ENCODE data around the gene GPM6B.
A peak's percentile ranks its signal among the peaks of the same experiment; 100 is the strongest.

The GPM6B gene

DNA sequence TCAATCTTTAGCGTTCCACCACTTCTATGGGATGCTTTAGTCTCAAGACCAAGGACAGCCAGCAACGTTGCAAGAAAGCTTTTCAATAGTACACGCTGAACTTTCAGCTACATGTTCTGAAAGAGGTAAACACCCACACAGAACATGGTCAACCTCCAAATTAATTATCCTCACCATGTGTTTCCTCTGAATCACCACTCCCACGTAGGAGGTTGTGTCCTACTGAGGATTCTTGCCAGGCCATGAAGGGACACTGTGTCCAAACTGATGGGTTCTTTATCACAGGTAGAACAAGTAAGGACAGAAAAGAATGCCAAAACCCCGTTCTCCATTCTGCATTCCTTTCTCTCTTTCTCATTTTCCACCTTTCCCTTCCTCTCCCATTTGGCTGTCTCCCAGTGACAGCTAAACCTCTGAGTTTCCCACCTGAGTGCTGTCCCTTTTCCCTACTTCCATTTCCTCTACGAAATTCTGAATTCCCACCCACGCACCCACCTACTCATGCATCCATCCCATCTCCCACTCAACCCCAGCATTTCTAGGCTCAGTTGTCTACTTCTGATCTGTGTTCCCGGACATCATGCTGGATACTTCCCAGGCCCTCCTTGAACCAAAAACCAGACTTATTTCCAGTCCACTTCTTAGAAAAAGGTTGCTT, 29.0 kb upstream of the GPM6B start:
- Histone ChIP-seq H3K36me3 (ENCODE audit: control insufficient read depth in 1 of 2, insufficient read depth in 2 of 2, low read length in 2 of 2) (no peaks in the 10 kb centered on the region), H3K27me3 (ENCODE audit: insufficient read depth, low read length) (no peaks in the 10 kb centered on the region), H2AFZ (ENCODE audit: insufficient read depth, low read length, poor library complexity) (no peak overlapping the region), H4K12ac (ENCODE audit: low read depth, low read length) (no peak overlapping the region), H3K4ac (ENCODE audit: low read depth, low read length) (no peak overlapping the region), H3K27ac (ENCODE audit: low read depth, low read length) (no peak overlapping the region), H3K9me3 (ENCODE audit: insufficient read depth, low read depth, low read length) (no peaks in the 10 kb centered on the region), H3K79me2 (ENCODE audit: control insufficient read depth, insufficient read depth, low read length, poor library complexity) (no peaks in the 10 kb centered on the region), H2BK5ac (ENCODE audit: low read depth, low read length, poor library complexity) (no peak overlapping the region), H3K18ac (ENCODE audit: low read length) (no peak overlapping the region), H2BK12ac (ENCODE audit: low read length) (no peak overlapping the region), H4K91ac (ENCODE audit: low read depth, low read length) (no peak overlapping the region), H3K4me2 (ENCODE audit: low read length) (no peak overlapping the region), H3K79me1 (ENCODE audit: low read length) (no peaks in the 10 kb centered on the region), H4K8ac (ENCODE audit: low read depth, low read length) (no peak overlapping the region), H3K4me1 (ENCODE audit: control insufficient read depth in 1 of 2, insufficient read depth in 2 of 2, low read length in 2 of 2) (no peaks in the 10 kb centered on the region), H3K9ac (ENCODE audit: low read length) (no peak overlapping the region), H3K14ac (ENCODE audit: low read length) (no peak overlapping the region), H3K4me3 (ENCODE audit: low read depth, low read length) (no peak overlapping the region), H2BK120ac (ENCODE audit: insufficient read depth, low read length, poor library complexity) (no peak overlapping the region), H2AK5ac (ENCODE audit: low read length) (no peak overlapping the region), H3K23ac (ENCODE audit: low read length) (no peak overlapping the region)
- DNase-seq, result no peak
- no CpG with 5 or more reads among the region's 8 CpGs for WGBS (ENCODE audit: extremely low coverage, insufficient coverage, insufficient read length)

DNA sequence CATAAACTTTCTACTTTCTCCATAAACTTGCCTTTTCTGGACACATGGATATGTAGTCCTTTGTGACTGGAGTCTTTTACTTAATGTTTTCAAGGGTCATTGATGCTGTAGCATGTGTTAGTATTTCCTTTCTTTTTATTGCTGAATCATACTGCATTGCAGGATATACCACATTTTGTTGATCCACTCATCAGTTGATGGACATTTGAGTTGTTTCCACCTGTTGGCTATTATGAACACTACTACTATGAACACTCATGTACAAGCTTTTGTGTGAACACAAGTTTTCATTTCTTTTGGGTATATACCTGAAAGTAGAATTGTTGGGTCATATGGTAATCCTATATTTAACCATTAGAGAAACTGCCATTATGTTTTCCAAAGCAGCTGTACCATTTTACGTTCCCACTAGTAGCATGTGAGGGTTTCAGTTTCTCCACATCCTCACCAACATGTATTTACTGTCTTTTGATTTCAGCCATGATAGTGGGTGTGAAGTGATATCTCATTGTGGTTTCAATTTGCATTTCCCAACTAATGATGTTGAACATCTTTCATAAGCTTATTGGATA, 26.3 kb upstream of the GPM6B start:
- no peak overlapping the region for H2BK120ac ChIP-seq (ENCODE audit: insufficient read depth, low read length, poor library complexity)
- no peak overlapping the region for H3K4ac ChIP-seq (ENCODE audit: low read depth, low read length)
- H2BK5ac ChIP-seq (ENCODE audit: low read depth, low read length, poor library complexity), result no peak overlapping the region
- no peaks in the 10 kb centered on the region for H3K27me3 ChIP-seq (ENCODE audit: insufficient read depth, low read length)
- H3K18ac ChIP-seq (ENCODE audit: low read length), result no peak overlapping the region
- WGBS (ENCODE audit: extremely low coverage, insufficient coverage, insufficient read length), result no CpG with 5 or more reads among the region's 1 CpG
- H2BK12ac ChIP-seq (ENCODE audit: low read length), result no peak overlapping the region
- no peaks in the 10 kb centered on the region for H3K36me3 ChIP-seq (ENCODE audit: control insufficient read depth in 1 of 2, insufficient read depth in 2 of 2, low read length in 2 of 2)
- no peak for DNase-seq
- H2AK5ac ChIP-seq (ENCODE audit: low read length), result no peak overlapping the region
- H3K79me2 ChIP-seq (ENCODE audit: control insufficient read depth, insufficient read depth, low read length, poor library complexity), result no peaks in the 10 kb centered on the region
- H3K9me3 ChIP-seq (ENCODE audit: insufficient read depth, low read depth, low read length), result no peaks in the 10 kb centered on the region
- H4K8ac ChIP-seq (ENCODE audit: low read depth, low read length), result no peak overlapping the region
- no peak overlapping the region for H3K4me2 ChIP-seq (ENCODE audit: low read length)
- no peak overlapping the region for H2AFZ ChIP-seq (ENCODE audit: insufficient read depth, low read length, poor library complexity)
- no peak overlapping the region for H3K14ac ChIP-seq (ENCODE audit: low read length)
- no peak overlapping the region for H3K9ac ChIP-seq (ENCODE audit: low read length)
- H3K4me3 ChIP-seq (ENCODE audit: low read depth, low read length), result no peak overlapping the region
- H3K4me1 ChIP-seq (ENCODE audit: control insufficient read depth in 1 of 2, insufficient read depth in 2 of 2, low read length in 2 of 2), result no peaks in the 10 kb centered on the region
- no peak overlapping the region for H3K27ac ChIP-seq (ENCODE audit: low read depth, low read length)
- no peaks in the 10 kb centered on the region for H3K79me1 ChIP-seq (ENCODE audit: low read length)
- no peak overlapping the region for H3K23ac ChIP-seq (ENCODE audit: low read length)
- no peak overlapping the region for H4K12ac ChIP-seq (ENCODE audit: low read depth, low read length)
- H4K91ac ChIP-seq (ENCODE audit: low read depth, low read length), result no peak overlapping the region

DNA sequence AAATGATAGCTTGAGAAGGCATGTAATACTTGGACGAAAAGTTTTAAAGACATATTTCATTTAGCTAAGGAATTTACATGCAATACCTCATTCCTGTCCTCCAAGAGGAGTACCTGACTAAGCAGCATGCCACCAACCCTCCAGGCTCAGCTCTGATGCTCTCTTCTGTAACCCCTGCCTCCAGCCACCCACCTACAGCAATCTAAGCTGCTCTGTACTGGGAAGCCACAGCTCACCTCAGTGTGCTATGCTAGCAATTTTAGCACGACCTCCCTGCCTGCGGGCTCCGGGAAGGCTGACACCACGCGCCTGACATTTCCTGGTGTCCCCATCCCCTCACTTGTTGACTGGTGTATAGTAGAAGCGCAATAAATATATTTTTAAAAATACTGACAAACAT, 23.2 kb upstream of the GPM6B start:
- H3K27me3 ChIP-seq (ENCODE audit: insufficient read depth, low read length), result no peaks in the 10 kb centered on the region
- H4K12ac ChIP-seq (ENCODE audit: low read depth, low read length), result no peak overlapping the region
- no peak overlapping the region for H3K4ac ChIP-seq (ENCODE audit: low read depth, low read length)
- H3K9ac ChIP-seq (ENCODE audit: low read length), result no peak overlapping the region
- H2BK120ac ChIP-seq (ENCODE audit: insufficient read depth, low read length, poor library complexity), result no peak overlapping the region
- no peaks in the 10 kb centered on the region for H3K9me3 ChIP-seq (ENCODE audit: insufficient read depth, low read depth, low read length)
- no peak overlapping the region for H3K14ac ChIP-seq (ENCODE audit: low read length)
- no peak overlapping the region for H4K91ac ChIP-seq (ENCODE audit: low read depth, low read length)
- H2BK12ac ChIP-seq (ENCODE audit: low read length), result no peak overlapping the region
- H2BK5ac ChIP-seq (ENCODE audit: low read depth, low read length, poor library complexity), result no peak overlapping the region
- H2AK5ac ChIP-seq (ENCODE audit: low read length), result no peak overlapping the region
- H3K4me3 ChIP-seq (ENCODE audit: low read depth, low read length), result no peak overlapping the region
- DNase-seq, result no peak
- no CpG with 5 or more reads among the region's 7 CpGs for WGBS (ENCODE audit: extremely low coverage, insufficient coverage, insufficient read length)
- no peak overlapping the region for H3K18ac ChIP-seq (ENCODE audit: low read length)
- H3K27ac ChIP-seq (ENCODE audit: low read depth, low read length), result no peak overlapping the region
- H3K79me1 ChIP-seq (ENCODE audit: low read length), result no peaks in the 10 kb centered on the region
- no peaks in the 10 kb centered on the region for H3K36me3 ChIP-seq (ENCODE audit: control insufficient read depth in 1 of 2, insufficient read depth in 2 of 2, low read length in 2 of 2)
- H3K23ac ChIP-seq (ENCODE audit: low read length), result no peak overlapping the region
- H3K4me2 ChIP-seq (ENCODE audit: low read length), result no peak overlapping the region
- H2AFZ ChIP-seq (ENCODE audit: insufficient read depth, low read length, poor library complexity), result no peak overlapping the region
- no peak overlapping the region for H4K8ac ChIP-seq (ENCODE audit: low read depth, low read length)
- no peaks in the 10 kb centered on the region for H3K4me1 ChIP-seq (ENCODE audit: control insufficient read depth in 1 of 2, insufficient read depth in 2 of 2, low read length in 2 of 2)
- no peaks in the 10 kb centered on the region for H3K79me2 ChIP-seq (ENCODE audit: control insufficient read depth, insufficient read depth, low read length, poor library complexity)

DNA sequence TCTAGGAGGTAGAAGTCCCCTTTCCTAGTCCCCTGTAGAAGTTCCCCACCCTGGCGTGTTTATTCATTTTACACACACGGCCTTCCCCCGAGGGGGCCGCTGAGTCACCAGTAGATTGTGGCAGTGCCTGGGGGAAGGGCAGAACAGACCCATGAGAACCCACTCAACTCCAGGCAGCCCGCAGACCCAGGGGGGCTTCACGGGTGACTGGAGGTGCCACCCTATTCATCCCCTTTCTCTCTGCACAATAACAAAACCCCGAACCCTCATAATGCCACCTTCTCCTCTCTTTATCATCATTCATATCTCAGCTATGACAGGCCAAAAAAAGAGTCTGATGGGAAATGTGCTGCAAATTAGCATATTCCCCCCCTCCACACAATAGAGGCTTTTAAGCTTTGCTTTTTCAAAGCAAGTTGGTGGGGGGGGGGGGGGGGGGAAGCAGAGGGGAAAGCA, 20.4 kb upstream of the GPM6B start:
- no peak overlapping the region for H2BK120ac ChIP-seq (ENCODE audit: insufficient read depth, low read length, poor library complexity)
- H3K9ac ChIP-seq (ENCODE audit: low read length), result no peak overlapping the region
- DNase-seq, result no peak
- no peaks in the 10 kb centered on the region for H3K79me1 ChIP-seq (ENCODE audit: low read length)
- H4K12ac ChIP-seq (ENCODE audit: low read depth, low read length), result no peak overlapping the region
- no peak overlapping the region for H4K8ac ChIP-seq (ENCODE audit: low read depth, low read length)
- peak overlapping the region; percentile 27 for H3K4me2 ChIP-seq (ENCODE audit: low read length)
- H3K79me2 ChIP-seq (ENCODE audit: control insufficient read depth, insufficient read depth, low read length, poor library complexity), result no peaks in the 10 kb centered on the region
- H2AK5ac ChIP-seq (ENCODE audit: low read length), result no peak overlapping the region
- H3K23ac ChIP-seq (ENCODE audit: low read length), result no peak overlapping the region
- H3K4ac ChIP-seq (ENCODE audit: low read depth, low read length), result no peak overlapping the region
- no peak overlapping the region for H2BK12ac ChIP-seq (ENCODE audit: low read length)
- H3K9me3 ChIP-seq (ENCODE audit: insufficient read depth, low read depth, low read length), result no peaks in the 10 kb centered on the region
- H2AFZ ChIP-seq (ENCODE audit: insufficient read depth, low read length, poor library complexity), result no peak overlapping the region
- H3K4me1 ChIP-seq (ENCODE audit: control insufficient read depth in 1 of 2, insufficient read depth in 2 of 2, low read length in 2 of 2), result no peaks in the 10 kb centered on the region
- H3K14ac ChIP-seq (ENCODE audit: low read length), result no peak overlapping the region
- H3K18ac ChIP-seq (ENCODE audit: low read length), result no peak overlapping the region
- no peak overlapping the region for H4K91ac ChIP-seq (ENCODE audit: low read depth, low read length)
- no peak overlapping the region for H3K27ac ChIP-seq (ENCODE audit: low read depth, low read length)
- no peaks in the 10 kb centered on the region for H3K27me3 ChIP-seq (ENCODE audit: insufficient read depth, low read length)
- H3K36me3 ChIP-seq (ENCODE audit: control insufficient read depth in 1 of 2, insufficient read depth in 2 of 2, low read length in 2 of 2), result no peaks in the 10 kb centered on the region
- H2BK5ac ChIP-seq (ENCODE audit: low read depth, low read length, poor library complexity), result no peak overlapping the region
- H3K4me3 ChIP-seq (ENCODE audit: low read depth, low read length), result no peak overlapping the region
- WGBS (ENCODE audit: extremely low coverage, insufficient coverage, insufficient read length), result no CpG with 5 or more reads among the region's 7 CpGs
